ENCODE data around the gene RBM44. TPM values are rescaled to one million over a fixed set of nuclear protein-coding genes. Genes with fewer than 3 reads are reported as not detected.

RBM44 gene
- total and polyA plus RNA-seq, 4 donors: 0.02 to 0.75 (median 0.15) TPM

DNA sequence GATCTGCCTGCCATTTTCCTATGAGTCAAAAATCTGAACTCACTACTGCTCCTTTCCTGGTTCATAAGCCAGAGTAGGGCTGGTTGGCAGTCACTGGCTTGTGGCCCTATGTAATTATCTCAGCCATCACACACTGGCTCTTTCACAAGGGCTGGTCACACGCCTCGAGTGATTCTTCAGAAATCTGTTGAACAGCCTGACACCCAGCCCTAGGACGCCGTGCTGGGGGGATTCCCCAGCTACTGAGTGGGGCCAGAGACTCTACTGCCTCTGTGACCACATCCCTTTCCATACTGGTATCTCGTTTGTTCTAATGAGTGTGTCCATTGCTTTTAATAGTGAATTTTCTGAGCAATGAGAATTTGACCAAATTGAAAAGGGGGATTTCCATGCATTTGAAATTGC lies 45.8 kb upstream of the RBM44 start:
- Histone ChIP-seq H3K4me3 (ENCODE audit: low read depth in 1 of 3, low read length in 3 of 3) (no peak overlapping the region), H3K27ac (ENCODE audit: low read depth in 1 of 2, low read length in 2 of 2) (no peak overlapping the region), H3K36me3 (ENCODE audit: control insufficient read depth in 4 of 4, insufficient read depth in 3 of 4, low read depth in 1 of 4, low read length in 3 of 4) (peaks cover 13 to 48% (median 42%) of the 10 kb centered on the region in 4 donors), H3K4me1 (ENCODE audit: control insufficient read depth in 4 of 4, insufficient read depth in 4 of 4, low read length in 3 of 4) (no peaks in the 10 kb centered on the region), H3K9me3 (ENCODE audit: control insufficient read depth in 4 of 4, low read length in 3 of 4) (no peaks in the 10 kb centered on the region), H3K9ac (ENCODE audit: low read depth in 1 of 2, low read length in 2 of 2) (no peak overlapping the region), H3K27me3 (ENCODE audit: control insufficient read depth in 4 of 4, insufficient read depth in 4 of 4, low read length in 3 of 4) (no peaks in the 10 kb centered on the region)
- no peak for DNase-seq (ENCODE audit: low spot score)
- WGBS: 83% methylated on average over 5 of the region's 5 CpGs
- TF ChIP-seq, protein P1, sequence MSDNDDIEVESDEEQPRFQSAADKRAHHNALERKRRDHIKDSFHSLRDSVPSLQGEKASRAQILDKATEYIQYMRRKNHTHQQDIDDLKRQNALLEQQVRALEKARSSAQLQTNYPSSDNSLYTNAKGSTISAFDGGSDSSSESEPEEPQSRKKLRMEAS (IDR thresholded peaks at IDR 0.05): no peak
- TF ChIP-seq TAF1 (conservative IDR thresholded peaks at IDR 0.05) (no peak), SP1 (IDR thresholded peaks at IDR 0.05) (no peak)
- TF ChIP-seq, protein P2, sequence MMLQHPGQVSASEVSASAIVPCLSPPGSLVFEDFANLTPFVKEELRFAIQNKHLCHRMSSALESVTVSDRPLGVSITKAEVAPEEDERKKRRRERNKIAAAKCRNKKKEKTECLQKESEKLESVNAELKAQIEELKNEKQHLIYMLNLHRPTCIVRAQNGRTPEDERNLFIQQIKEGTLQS (IDR thresholded peaks at IDR 0.05): no peak

DNA sequence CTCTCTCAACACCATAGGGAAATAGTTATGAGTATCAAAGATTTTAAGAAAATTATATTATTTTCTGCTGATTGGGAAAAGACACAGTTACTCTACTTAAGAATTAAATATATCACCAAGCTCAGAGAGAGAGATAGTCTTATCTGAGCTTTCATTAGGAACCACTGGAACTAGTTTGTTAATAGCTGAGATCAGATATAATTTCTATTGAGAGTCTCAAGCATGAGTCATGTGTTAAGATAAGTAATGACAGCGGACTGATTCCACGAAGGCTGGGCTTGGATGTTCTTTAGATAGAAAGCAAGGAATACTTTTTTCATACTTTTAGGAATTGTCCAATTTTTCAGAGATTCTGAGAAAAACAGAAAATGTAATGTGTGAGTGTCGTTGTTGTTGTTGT lies 44.4 kb upstream of the RBM44 start:
- H3K9me3 ChIP-seq (ENCODE audit: control insufficient read depth in 4 of 4, low read length in 3 of 4): no peaks in the 10 kb centered on the region
- no peaks in the 10 kb centered on the region for H3K27me3 ChIP-seq (ENCODE audit: control insufficient read depth in 4 of 4, insufficient read depth in 4 of 4, low read length in 3 of 4)
- H3K27ac ChIP-seq (ENCODE audit: low read depth in 1 of 2, low read length in 2 of 2): no peak overlapping the region
- no peak for DNase-seq (ENCODE audit: low spot score)
- H3K9ac ChIP-seq (ENCODE audit: low read depth in 1 of 2, low read length in 2 of 2): no peak overlapping the region
- no peak overlapping the region for H3K4me3 ChIP-seq (ENCODE audit: low read depth in 1 of 3, low read length in 3 of 3)
- TF ChIP-seq, protein P3, sequence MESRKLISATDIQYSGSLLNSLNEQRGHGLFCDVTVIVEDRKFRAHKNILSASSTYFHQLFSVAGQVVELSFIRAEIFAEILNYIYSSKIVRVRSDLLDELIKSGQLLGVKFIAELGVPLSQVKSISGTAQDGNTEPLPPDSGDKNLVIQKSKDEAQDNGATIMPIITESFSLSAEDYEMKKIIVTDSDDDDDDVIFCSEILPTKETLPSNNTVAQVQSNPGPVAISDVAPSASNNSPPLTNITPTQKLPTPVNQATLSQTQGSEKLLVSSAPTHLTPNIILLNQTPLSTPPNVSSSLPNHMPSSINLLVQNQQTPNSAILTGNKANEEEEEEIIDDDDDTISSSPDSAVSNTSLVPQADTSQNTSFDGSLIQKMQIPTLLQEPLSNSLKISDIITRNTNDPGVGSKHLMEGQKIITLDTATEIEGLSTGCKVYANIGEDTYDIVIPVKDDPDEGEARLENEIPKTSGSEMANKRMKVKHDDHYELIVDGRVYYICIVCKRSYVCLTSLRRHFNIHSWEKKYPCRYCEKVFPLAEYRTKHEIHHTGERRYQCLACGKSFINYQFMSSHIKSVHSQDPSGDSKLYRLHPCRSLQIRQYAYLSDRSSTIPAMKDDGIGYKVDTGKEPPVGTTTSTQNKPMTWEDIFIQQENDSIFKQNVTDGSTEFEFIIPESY (IDR thresholded peaks at IDR 0.05): no peak
- no peak for TF ChIP-seq HNF4G (IDR thresholded peaks at IDR 0.05)
- WGBS: 96% methylated on average over 3 of the region's 3 CpGs
- H3K4me1 ChIP-seq (ENCODE audit: control insufficient read depth in 4 of 4, insufficient read depth in 4 of 4, low read length in 3 of 4): no peaks in the 10 kb centered on the region
- H3K36me3 ChIP-seq (ENCODE audit: control insufficient read depth in 4 of 4, insufficient read depth in 3 of 4, low read depth in 1 of 4, low read length in 3 of 4): peaks cover 13 to 52% (median 44%) of the 10 kb centered on the region in 4 donors

DNA sequence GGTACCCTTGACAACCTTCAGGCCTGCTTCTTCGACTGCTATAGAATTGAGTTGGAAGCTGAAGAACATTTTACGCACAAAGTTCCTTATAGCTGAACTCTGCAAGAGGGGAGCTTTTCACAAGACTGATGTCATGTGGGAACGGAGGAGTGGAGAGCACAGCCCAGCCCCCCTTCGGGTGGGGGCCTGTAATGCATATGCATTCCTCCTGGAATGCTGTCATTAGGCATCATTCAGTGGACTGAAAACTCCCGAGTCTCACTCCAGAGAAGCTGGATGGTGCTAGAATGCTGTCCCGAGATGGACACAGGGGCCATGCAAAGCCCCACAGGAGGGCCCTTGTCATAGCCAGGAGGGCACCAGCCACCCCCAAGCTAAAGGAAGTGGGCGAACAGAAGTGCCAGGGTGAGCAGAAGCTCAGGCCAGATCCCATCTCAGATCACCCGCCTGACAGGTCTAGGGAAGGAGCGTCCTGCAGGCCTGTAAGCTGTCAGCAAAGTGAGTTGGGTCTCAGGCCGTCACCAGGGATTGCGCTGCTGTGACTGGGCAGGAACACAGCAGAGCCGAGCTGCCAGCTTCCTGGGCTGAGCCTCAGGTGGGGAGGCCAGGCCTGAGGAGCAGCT lies 43.8 kb upstream of the RBM44 start:
- Histone ChIP-seq H3K9me3 (ENCODE audit: control insufficient read depth in 4 of 4, low read length in 3 of 4) (no peaks in the 10 kb centered on the region), H3K4me1 (ENCODE audit: control insufficient read depth in 4 of 4, insufficient read depth in 4 of 4, low read length in 3 of 4) (no peaks in the 10 kb centered on the region), H3K9ac (ENCODE audit: low read depth in 1 of 2, low read length in 2 of 2) (no peak overlapping the region), H3K36me3 (ENCODE audit: control insufficient read depth in 4 of 4, insufficient read depth in 3 of 4, low read depth in 1 of 4, low read length in 3 of 4) (peaks cover 13 to 48% (median 43%) of the 10 kb centered on the region in 4 donors), H3K4me3 (ENCODE audit: low read depth in 1 of 3, low read length in 3 of 3) (no peak overlapping the region), H3K27ac (ENCODE audit: low read depth in 1 of 2, low read length in 2 of 2) (no peak overlapping the region), H3K27me3 (ENCODE audit: control insufficient read depth in 4 of 4, insufficient read depth in 4 of 4, low read length in 3 of 4) (no peaks in the 10 kb centered on the region)
- DNase-seq (ENCODE audit: low spot score): no peak
- WGBS: 96% methylated on average over 12 of the region's 12 CpGs
- TF ChIP-seq NR2F2 (IDR thresholded peaks at IDR 0.05): no peak
- TF ChIP-seq, protein P3 (IDR thresholded peaks at IDR 0.05): no peak
- no peak for TF ChIP-seq FOXA2 (IDR thresholded peaks at IDR 0.05)
- no peak for TF ChIP-seq RAD21 (IDR thresholded peaks at IDR 0.05)
